Activated gamma-delta T cell treated with Interleukin-2 at 50 U/mL for 16 hours (primary cell): ENCODE data around the gene P3H4.

Experiments
- DNase-seq: peaks from one replicate; pipeline ENCODE4 v3.0.0-alpha.2; 2020

Gene P3H4

DNA sequence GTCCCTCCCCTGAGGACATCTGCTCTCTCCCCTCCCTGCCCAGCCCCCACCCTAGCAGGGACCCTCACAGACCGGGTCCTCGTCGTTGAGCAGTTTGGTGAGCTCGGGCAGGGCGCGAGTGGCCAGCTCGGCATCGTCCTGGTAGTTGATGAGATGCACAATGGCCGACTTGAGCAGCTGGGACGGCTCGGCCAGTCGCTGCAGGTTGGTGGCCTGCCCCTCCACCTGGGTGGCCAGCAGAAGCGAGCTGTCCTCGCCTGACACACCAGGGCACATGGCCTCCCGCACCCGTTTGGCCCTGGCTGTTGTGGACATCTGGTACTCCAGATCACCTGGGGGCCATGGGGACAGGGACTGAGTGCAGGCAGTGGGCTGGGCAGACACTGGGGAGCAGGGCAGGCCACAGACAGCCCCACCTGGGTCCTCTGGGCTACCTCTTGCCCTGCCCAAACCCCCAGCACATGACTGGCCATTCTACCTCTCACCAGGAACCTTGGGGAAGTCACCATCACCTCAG is 42.3 kb downstream of the P3H4 start:
- no peak for DNase-seq

DNA sequence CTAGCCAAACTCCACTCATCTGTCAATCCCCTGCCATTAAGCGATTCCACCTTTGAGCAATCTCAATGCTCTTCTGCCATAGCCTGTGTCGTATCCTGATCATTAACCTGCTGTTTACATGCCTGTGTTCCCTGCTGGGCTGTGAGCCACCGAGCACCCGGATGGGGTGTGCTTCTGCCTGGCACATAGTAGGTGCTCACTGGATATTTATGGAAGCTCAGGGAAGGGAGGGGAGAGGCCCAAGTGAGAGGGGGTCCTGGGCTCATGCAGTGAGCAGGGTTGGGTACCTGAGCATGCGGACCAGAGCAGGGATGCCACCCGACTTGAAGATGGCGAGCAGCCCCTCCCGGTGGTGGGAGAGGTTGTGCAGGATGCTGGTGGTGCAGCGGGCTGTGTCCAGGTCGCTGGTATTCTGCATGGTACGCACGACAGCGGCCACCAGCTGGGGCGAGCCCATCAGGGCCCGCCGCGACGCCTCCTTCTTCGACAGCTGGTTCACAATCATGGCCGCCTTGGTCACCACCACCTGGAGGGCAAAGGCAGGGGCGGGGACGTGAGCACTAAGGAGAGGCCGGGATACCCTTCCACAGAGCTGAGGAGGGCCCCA is 43.0 kb downstream of the P3H4 start:
- DNase-seq = no peak

DNA sequence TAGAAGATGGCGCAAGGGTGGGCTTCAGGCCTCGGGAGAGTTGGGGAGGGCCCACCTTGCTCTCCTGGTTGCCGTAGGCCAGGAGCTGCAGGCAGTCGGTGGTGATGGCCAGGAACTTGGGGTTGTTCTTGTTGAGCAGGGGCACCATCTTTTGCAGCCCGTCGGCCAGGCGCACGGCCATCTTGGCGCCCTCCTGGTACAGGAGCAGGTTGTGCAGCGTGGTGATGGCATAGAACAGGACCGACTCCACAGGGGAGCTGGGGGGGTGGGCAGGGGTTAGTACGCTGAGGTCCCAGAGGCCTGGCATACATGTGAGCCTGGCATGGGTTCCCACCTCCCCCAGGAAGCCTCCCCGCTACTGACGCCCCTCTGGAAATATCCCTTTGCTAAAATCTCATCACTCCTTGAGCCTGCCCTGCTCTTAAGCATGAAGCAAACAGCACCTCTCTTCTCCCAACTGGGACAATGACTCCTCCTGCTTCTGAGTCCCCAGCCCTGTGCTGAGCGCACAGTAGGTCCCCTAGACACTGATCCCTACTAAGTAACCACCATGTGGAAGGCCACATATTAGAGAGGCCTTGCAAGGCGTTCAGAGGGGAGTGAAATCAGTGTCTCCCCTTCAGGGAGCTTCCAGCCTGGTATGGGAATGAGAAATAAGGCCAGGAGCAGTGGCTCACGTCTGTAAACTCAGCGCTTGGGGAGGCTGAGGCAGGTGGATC is 44.3 kb downstream of the P3H4 start:
- no peak for DNase-seq

GRCh38 chr17:41766135-41766534 is 45.6 kb downstream of the P3H4 start:
- DNase-seq = no peak

DNA sequence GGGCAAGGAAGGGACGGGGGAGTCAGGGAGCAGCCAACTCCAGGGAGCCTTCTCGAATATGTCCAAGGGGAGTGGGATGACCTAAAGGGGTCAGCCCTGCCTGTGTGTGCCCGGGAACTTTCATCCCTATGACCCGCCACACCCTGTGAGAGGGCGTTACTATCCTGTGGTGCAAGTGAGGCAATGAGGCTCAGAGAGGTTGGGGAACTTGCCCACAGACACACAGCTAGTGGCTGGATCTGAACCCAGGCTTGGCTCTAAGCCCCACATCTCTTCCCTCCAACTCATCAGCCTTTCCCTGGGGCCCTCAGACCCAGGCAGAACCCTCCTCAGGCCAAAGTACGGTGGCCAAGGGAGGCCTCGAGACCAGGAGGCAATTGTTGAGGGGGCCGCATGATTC is 48.4 kb downstream of the P3H4 start:
- DNase-seq = no peak

DNA sequence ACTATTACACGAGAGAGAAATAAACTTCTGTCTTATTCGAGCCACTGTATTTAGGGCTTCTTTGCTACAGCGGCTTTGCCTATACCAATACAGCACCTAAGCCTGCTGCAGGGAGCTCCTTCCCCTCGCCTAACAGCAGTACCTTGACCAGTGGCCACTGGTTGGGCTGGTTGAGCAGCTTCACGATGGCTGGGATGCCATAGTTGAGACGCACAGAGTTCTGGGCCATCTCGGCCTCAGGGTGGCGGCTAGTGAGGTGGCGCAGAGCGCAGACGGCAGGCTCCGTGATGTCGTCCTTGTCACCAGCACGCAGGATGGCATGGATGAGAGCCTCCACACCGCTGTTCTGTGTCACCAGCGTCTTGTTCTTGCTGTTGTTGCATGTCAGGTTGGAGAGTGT is 48.9 kb downstream of the P3H4 start:
- no peak for DNase-seq

DNA sequence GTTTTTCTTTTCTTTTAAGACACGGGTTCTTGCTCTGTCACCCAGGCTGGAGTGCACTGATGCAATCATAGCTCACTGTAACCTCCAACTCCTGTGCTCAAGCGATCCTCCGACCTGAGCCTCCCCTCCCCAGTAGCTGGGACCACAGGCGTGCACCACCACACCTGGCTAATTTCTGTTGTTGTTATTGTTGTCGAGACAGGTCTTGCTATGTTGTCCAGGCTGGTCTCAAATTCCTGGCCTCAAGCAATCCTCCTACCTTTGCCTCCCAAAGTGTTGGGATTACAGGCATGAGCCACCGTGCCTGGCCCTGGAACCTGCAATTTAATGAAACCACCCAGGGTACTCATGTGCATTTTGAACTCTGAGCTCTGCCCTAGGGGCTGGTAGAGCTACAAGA is 49.4 kb downstream of the P3H4 start:
- DNase-seq = no peak

DNA sequence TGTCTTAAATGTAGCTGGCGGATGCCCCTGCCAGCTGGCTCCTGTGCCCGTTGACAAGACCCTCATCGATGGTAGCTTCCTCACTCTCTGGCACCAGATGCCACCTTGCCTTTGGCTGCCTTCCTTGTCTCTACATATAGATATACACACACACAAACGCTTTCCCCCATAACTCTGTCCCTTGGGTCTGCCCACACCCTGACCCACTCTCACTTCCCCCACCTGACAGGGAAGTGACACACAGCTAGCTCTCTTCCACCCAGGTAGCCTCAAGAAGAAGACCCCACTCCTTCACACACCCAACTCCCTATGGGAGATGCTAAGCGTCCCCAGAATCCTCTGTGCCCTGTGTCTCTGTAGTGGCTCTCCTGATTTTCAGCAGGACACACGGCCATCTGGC is 50.9 kb downstream of the P3H4 start:
- no peak for DNase-seq

DNA sequence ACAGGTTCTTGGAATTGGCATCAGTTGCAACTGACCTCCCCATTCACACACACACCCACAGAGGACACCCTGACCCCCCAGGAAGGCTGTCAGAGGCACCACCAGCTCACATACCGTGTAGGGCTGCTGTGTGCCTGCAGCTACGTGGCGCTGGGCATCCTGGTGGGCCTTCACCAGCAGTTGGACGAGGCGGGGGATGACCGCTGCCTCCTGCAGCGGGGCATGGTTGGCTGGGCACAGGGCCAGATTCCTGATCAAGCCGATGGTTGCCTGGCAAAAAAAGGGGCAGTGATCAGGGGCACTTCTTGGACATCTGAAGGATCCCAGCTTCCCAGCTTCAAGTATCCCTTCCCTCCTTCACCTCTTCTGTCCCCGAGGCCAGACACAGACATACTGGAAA is 53.1 kb downstream of the P3H4 start:
- no peak for DNase-seq

DNA sequence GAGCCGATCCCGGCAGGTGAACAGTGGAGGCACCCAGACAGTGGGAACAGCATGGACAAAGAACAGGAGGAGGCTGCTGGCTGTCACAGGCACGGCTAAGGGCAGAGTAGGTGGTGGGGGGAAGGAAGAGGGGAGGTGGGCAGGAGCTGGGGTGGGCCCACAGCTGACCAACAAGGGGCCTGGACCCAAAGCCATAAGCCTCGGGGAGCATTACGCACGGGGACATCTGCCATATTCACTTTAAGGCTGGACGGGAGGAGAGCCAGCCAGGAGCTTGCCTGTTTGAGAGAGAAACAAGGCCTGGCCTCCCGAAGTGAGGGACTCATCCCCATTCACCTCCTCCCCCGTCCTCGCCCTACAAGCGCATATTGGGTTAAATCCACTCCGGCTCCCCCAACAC is 57.7 kb downstream of the P3H4 start:
- DNase-seq = no peak
